GM18520 (cell line): Measurements from ENCODE around the gene ID2.

ENCODE experiments used
- ATAC-seq: cut with Tn5 transposase; IDR thresholded peaks from one replicate; pipeline ENCODE4 v1.9.1; 2021; ENCODE audit not compliant: unreplicated experiment

Gene ID2

DNA sequence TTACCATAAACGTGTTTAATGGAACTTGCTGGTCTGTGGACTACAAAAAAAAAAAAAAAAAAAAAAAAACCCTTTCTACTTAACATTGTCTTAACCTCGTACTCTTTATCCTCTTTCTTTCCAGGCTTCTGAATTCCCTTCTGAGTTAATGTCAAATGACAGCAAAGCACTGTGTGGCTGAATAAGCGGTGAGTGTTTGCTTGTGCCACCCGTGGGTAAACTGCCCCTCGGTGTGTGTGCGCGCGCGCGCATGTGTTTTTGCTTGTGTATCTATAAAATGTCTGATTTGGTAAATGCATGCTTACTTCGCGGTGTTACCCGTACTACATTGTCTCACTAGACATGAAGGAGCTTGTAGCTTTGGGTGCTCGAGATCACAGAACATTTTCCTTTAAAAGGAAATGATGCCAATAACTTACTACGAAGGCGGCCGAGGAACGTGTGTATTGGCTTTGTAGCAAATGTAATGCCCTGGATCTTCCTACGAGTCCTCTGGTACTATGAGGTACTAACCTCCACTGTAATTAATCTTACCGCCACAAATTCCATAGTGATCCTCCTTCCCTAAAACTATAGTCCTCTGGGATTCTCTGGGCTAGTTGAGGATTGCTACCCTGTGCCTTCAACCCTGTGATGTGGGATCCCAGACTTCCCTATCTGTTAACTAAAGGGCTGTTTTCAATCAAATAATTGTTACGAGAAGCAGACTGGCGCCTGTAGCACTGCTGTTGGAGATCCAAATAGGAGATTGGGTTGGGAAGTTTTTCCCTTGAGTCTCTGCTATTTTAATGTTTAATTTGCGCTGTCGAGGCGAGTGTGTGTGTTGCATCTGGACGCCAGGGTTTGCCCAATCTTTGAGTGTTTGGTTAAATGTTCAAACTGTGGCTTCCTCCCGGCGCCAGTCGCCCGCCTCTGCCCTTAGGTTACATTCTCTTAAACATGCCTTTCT, 1.1 kb downstream of the ID2 start:
- no peak for ATAC-seq

- no peak for ATAC-seq
These were observed 2.7 kb downstream of the ID2 start for GRCh38 chr2:8684540-8684877.

DNA sequence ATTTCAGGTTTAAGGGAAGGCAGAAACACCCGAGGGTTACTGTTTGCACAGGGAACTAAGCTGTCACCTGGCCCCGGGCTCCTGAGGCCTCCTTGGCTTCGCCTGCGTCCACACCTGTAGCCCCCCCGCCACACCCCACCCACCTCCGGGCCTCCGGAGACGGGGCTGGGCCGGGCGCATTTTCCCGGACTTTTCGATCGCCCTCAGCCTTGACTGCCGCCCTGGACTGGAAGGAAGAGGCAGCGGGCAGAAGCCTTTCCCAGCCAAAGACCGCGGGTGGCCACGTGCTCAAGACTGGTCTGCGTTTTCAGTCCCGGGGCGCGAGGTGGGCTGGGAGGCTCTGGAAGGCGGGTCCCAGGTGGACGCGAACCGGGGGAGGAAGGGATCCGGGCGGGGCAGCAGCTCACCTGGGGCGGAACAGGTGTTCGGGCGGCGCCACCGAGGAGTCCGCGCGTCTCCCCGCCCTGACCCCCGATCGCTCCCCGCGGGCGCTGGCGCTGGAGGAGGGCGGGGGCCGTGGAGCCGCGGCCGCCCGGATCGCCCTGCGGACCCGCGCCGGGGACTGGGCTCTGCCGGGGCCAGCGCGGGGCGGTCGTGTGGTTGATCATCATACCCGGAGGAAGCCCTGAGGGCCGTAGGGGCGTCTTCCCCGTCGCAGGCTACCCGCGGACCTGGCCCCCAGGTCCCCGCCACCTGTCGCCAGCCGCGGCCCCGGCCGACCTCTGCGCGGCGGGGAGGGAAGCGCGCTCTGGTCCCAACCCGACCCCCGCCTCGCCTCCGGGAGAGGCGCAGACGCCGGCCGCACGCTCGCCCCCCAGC, 3.2 kb downstream of the ID2 start:
- no peak for ATAC-seq

DNA sequence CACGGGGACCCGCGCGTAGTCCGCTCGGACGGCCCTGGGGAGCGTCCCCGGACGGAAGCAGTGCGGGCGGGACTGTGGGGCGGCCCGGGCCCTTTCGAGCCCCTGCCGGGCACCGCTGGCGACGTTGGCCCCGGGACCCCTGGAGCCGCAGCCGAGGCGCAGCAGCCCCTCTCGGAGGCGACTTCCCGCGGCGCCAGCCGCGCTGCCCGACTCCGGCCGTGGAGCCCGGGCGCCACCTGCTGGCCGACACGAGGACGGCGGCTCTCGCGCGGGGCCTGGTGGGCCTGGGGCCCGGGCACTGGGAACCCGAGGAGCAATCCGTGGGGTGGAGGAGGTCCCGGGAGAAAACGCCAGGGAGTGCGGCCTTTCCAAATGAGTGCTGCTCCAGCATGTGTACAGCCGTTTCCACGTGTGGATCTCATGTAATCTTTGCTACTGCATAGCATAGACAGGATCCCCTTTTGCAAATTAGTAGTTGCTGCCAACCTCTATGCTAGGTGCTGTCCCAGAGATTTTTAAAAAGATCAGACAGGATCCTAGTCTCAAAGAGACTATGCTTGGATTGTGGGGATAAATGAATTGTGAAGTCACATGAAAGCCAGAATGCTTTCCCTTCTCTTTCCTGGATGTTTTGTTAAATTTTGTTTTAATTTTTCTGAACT, 4.0 kb downstream of the ID2 start:
- ATAC-seq: no peak

DNA sequence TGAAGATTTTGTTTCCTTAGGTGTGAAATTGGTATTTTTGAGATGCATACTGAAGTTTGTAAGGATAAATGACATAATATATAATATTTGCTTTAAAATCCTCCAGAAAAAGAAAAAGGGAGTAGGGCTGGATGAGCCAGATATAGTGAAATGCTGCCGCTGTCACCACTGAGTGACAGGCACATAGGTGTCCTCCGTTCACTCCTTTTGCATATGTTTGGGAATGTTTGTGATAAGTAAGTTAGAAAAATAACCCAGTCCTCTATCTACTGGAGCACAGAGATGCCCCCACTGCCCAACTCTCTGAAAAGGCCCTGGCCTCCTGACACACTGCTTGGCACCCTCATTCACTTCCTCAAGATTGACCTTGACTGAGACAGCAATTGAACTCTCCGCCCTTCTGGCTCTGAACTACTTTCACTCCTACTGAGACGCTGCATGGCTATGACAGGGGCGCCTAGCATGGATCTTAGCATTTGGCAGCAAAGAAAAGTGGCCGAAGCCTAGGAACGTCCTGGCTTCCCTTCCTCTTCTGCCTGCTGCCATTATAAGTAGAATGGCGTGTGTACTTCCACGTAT, 10.1 kb downstream of the ID2 start:
- ATAC-seq: no peak

DNA sequence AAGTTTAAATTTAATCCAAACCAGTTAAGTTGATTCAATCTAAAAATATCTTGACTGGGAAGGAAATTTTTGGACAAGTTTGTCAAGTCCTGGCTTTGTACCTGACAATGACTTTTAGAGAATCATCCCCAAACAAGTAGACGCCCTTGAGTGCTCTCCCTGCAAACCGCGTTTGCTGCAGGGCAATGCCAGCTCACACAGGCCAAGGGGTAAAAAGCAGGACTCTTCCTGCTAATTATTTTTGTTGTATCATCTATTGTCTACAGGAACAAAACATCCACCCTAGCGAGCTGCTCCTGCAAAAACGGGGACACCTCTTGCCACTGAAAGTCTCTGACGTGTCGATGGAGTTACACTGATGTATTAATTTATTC, 10.9 kb downstream of the ID2 start:
- no peak for ATAC-seq

DNA sequence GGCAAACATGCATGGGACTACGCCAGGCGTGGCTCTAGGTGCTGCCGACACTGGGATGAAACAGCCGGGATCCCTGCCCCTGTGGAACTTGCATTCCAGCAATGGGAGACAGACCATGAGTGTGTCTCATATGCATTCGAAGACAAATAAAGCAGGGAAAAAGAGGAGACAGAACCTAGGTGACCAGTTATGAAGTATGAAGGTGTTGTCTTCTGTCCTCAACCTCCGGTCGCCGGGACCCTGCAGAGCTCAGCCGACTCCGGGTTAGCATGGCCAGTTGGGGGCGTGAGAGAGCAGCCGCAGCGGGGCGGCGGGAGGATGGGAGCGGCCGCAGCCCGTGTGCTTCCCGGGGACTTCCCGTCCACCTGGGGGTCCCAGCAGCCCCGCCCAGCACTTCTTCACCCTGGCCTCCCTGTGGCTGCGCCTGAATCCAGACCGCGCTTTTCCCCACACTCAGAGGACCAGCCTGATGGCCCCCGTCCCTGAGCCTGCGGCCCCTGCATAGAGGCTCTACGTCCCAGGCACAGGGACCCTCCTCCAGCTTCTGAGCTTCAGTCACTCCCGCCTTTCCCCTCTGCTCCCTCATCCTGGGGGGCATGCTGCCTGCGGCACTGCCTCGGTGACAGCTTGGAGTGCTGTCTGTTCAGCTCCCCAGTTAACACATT, 11.4 kb downstream of the ID2 start:
- ATAC-seq: no peak

DNA sequence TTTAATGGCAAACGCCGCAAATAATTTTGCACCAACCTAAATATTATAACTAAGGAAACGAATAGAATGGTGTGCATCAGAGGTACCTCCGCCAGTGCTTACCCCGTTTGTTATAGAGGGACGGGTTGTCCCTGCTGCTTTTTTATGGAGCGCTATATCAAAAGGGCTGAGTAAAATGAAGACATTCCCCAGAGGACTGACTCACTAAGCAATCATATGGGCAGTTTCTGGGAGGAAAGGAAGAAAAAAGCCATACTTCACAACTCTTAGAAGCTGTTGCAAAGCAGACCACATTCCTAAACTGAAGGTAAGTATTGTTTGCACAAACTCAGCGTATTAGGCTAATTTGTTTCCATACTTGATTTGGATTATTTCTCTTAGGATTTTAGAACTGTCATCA, 12.9 kb downstream of the ID2 start:
- ATAC-seq: no peak

DNA sequence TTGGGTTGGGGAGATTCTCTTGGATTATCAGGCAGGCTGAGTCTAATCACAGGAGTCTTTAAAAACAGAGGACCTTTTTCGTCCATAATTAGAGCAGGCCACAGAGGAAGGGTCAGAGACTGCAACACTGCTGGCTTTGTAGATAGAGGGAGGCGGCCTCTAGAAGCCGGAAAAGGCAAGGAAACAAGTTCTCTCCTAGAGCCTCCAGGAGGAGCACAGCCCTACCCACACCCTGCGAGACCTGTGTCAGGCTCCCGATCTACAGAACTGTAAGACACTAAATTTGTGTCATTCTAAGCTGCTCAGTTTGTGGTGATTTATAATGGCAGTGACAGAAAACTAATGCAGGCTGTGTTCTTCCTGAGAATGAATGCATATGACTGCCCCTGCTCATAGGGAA, 15.3 kb downstream of the ID2 start:
- ATAC-seq: no peak

GRCh38 chr2:8699839-8700238, 18.0 kb downstream of the ID2 start:
- no peak for ATAC-seq

- no peak for ATAC-seq
These were observed 20.0 kb downstream of the ID2 start for GRCh38 chr2:8701681-8702379.

- ATAC-seq: no peak
These were observed 23.1 kb downstream of the ID2 start for GRCh38 chr2:8704906-8705305.

GRCh38 chr2:8709611-8710010, 27.8 kb downstream of the ID2 start:
- no peak for ATAC-seq

GRCh38 chr2:8710951-8711350, 29.1 kb downstream of the ID2 start:
- ATAC-seq: no peak

- ATAC-seq: no peak
These were observed 32.4 kb downstream of the ID2 start for GRCh38 chr2:8714283-8714682.

GRCh38 chr2:8714971-8715370, 33.1 kb downstream of the ID2 start:
- no peak for ATAC-seq

DNA sequence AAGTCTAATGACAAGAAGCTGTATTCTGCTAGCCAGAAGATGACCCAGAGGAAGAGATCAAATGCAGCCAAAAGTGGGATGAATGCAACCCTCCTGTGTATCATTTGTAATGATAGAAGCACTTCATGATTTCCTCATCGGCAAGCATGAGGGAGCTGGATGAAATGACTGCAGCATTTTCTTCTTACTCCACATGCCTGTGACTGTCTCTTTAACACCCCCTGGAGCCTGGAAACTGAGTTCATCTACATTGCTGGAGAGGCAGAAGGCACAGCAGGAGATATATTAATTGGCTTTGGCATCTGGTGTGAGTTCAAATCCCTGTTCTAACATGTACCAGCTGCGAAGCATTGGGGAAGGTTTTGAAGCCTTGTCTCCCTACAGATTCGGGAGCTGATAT, 37.7 kb downstream of the ID2 start:
- ATAC-seq: no peak

DNA sequence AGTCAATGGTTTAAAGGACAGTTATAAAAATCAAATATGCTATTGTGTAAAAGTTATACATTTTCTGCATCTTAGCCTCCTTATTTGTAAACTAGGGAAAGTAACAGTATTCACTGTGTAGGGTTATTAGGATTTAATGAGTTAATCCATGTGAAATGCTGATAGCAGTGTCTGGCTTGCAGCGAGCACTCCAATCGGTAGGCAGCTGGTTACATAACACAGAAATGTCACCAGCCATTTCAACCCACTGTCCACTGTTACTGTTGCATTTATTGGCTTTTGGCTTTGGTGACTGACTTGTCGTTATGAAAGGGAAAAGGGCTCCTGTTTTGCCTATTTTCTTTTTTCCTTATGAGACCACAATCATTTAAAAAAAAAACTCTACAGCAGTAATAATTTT, 38.9 kb downstream of the ID2 start:
- no peak for ATAC-seq

DNA sequence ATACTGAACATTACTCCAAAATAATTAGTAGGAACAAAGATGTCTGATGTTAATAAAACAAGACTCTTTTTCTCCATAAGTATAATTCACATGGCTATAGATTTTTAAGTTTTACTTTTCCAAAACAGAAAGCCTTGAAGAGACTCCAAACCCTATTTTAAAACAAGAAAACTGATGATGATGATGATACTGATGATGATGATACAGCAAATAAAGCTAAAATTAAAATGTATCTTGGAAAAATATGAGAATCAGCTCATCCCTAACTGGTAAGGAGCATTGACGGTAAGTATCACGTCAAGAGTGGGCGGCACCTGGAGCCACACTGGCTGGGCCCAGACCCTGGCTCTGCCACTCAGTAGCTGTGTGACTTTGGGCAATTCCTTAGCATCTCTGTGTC, 39.6 kb downstream of the ID2 start:
- ATAC-seq: no peak

DNA sequence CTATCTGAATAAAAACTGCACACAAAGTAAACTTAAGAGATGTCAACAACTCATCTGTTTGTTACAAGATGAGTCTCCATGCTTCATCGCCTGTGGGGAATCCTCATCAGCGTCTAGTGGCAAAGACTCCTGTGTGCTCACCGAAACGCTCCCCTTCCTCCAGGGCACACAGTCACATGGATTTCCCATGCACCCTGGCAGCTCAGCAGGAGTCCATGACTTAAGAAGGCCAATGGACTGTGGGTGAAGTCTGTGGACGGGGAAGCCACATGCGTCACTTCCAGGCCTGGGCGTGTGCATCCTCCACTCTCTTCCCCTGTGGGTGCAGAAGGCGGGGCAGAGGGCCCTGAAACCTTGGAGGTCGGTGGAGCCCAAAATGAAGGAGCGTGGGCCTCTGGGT, 41.1 kb downstream of the ID2 start:
- no peak for ATAC-seq
